GM19035 (cell line): ENCODE data around the gene DHRSX.
"Not testable (repeated sequence)": the region's sequence is repeated elsewhere in the genome, so short reads cannot be mapped to it uniquely, and the experiment has no call there.

ENCODE experiments used
- ATAC-seq: cut with Tn5 transposase; IDR thresholded peaks from one replicate; pipeline ENCODE4 v1.9.1; 2021; ENCODE audit not compliant: unreplicated experiment

Gene DHRSX

GRCh38 chrX:2226906-2227656 lies 273.7 kb downstream of the DHRSX start:
- no peak for ATAC-seq

GRCh38 chrX:2226182-2226581 lies 274.6 kb downstream of the DHRSX start:
- no peak for ATAC-seq

- no peak for ATAC-seq
These were observed 276.1 kb downstream of the DHRSX start for GRCh38 chrX:2224597-2225235.

GRCh38 chrX:2224161-2224560 lies 276.6 kb downstream of the DHRSX start:
- ATAC-seq, result no peak

GRCh38 chrX:2220829-2221567 lies 279.8 kb downstream of the DHRSX start:
- no peak for ATAC-seq

- ATAC-seq, result no peak
These were observed 280.5 kb downstream of the DHRSX start for GRCh38 chrX:2220296-2220695.

GRCh38 chrX:2214138-2214823 lies 286.5 kb downstream of the DHRSX start:
- ATAC-seq, result not testable (repeated sequence)

GRCh38 chrX:2211667-2212066 lies 289.1 kb downstream of the DHRSX start:
- ATAC-seq, result not testable (repeated sequence)

- no peak for ATAC-seq
These were observed 307.5 kb downstream of the DHRSX start for GRCh38 chrX:2193273-2193592.

GRCh38 chrX:2192584-2193272 lies 308.0 kb downstream of the DHRSX start:
- no peak for ATAC-seq

- ATAC-seq, result no peak
These were observed 311.9 kb downstream of the DHRSX start for GRCh38 chrX:2188840-2189239.

GRCh38 chrX:2188330-2188792 lies 312.4 kb downstream of the DHRSX start:
- no peak for ATAC-seq

- no peak for ATAC-seq
These were observed 313.2 kb downstream of the DHRSX start for GRCh38 chrX:2187352-2188115.

GRCh38 chrX:2185341-2186082 lies 315.3 kb downstream of the DHRSX start:
- ATAC-seq, result no peak

GRCh38 chrX:2184089-2184488 lies 316.7 kb downstream of the DHRSX start:
- ATAC-seq, result no peak

- no peak for ATAC-seq
These were observed 317.5 kb downstream of the DHRSX start for GRCh38 chrX:2183193-2183725.

GRCh38 chrX:2177541-2177940 lies 323.2 kb downstream of the DHRSX start:
- no peak for ATAC-seq

GRCh38 chrX:2176733-2177132 lies 324.0 kb downstream of the DHRSX start:
- no peak for ATAC-seq

GRCh38 chrX:2176274-2176673 lies 324.5 kb downstream of the DHRSX start:
- no peak for ATAC-seq
